Stimulated activated CD4-positive, alpha-beta T cell treated with anti-CD3 and anti-CD28 coated beads, TNF-alpha, amount 100 ng/mL, for 24 hours (primary cell): ENCODE data around the gene PRR23E.

Experiments used
- DNase-seq, 3 experiments: peaks; one replicate each; pipeline ENCODE4 v3.0.0-alpha.2; 2020; ENCODE audit warnings: low read depth in 3 of 3

PRR23E gene

GRCh38 chr3:127192576-127193232 is at the start of gene PRR23E:
Gene PRR23E, plus strand, starts transcription at chr3:127193131. Its CDS starts 3,555 bp downstream, at chr3:127196686.
- no peak for DNase-seq

- no peak for DNase-seq
Measured at GRCh38 chr3:127143172-127143571, 49.8 kb upstream of the PRR23E start.

GRCh38 chr3:127144631-127145030 is 48.3 kb upstream of the PRR23E start:
- no peak for DNase-seq

- no peak for DNase-seq
Measured at GRCh38 chr3:127145266-127145665, 47.7 kb upstream of the PRR23E start.

- DNase-seq: no peak
Measured at GRCh38 chr3:127147291-127147885, 45.5 kb upstream of the PRR23E start.

GRCh38 chr3:127149621-127150310 is 43.2 kb upstream of the PRR23E start:
- no peak for DNase-seq

- no peak for DNase-seq
Measured at GRCh38 chr3:127150513-127151250, 42.2 kb upstream of the PRR23E start.

GRCh38 chr3:127151251-127151564 is 41.7 kb upstream of the PRR23E start:
- no peak for DNase-seq

- DNase-seq: no peak
Measured at GRCh38 chr3:127151992-127152650, 40.8 kb upstream of the PRR23E start.

- no peak for DNase-seq
Measured at GRCh38 chr3:127152684-127153505, 40.0 kb upstream of the PRR23E start.

GRCh38 chr3:127153506-127153815 is 39.5 kb upstream of the PRR23E start:
- DNase-seq: no peak

GRCh38 chr3:127156338-127157050 is 36.4 kb upstream of the PRR23E start:
- no peak for DNase-seq

- DNase-seq: no peak
Measured at GRCh38 chr3:127157171-127157828, 35.6 kb upstream of the PRR23E start.

GRCh38 chr3:127158614-127159229 is 34.2 kb upstream of the PRR23E start:
- DNase-seq: no peak

- DNase-seq: no peak
Measured at GRCh38 chr3:127159543-127159942, 33.4 kb upstream of the PRR23E start.

- no peak for DNase-seq
Measured at GRCh38 chr3:127161236-127161635, 31.7 kb upstream of the PRR23E start.

- no peak for DNase-seq
Measured at GRCh38 chr3:127161973-127162579, 30.9 kb upstream of the PRR23E start.

GRCh38 chr3:127162947-127163645 is 29.8 kb upstream of the PRR23E start:
- no peak for DNase-seq

- DNase-seq: no peak
Measured at GRCh38 chr3:127164615-127165014, 28.3 kb upstream of the PRR23E start.
